Activated naive CD8-positive, alpha-beta T cell treated with anti-CD3 and anti-CD28 coated beads, Interleukin-2, amount 50 U/mL, for 16 hours (primary cell): Measurements from ENCODE around the gene VANGL2.

Source experiments
- DNase-seq: peaks from one replicate; pipeline ENCODE4 v3.0.0-alpha.2; 2020; ENCODE audit warnings: low read depth, low spot score

The VANGL2 gene

GRCh38 chr1:160400223-160400645 lies at the start of gene VANGL2:
VANGL2 (plus strand) TSS chr1:160400564; CDS start chr1:160415838, 15,274 bp downstream.
- DNase-seq, result no peak

DNA sequence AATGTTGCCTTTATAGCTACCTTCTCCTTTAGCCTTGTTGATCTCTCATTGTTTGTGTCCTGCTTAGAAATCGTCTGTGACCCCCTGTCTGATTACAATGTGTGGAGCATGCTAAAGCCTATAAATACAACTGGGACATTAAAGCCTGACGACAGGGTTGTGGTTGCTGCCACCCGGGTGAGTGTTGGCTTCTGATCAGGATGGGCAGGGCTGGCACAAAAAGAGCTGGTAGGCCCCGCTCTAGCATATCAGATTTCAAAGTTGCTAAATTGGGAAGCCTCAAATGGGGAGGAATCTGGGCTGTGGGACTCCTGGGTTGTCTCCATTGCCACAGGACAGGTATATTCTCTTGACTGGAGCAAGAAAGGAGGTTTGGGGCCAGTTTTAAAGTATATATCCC lies 48.7 kb upstream of the VANGL2 start:
- DNase-seq, result no peak

GRCh38 chr1:160352555-160352954 lies 47.8 kb upstream of the VANGL2 start:
- no peak for DNase-seq

- no peak for DNase-seq
Measured at GRCh38 chr1:160353223-160353622, 47.1 kb upstream of the VANGL2 start.

- no peak for DNase-seq
Measured at GRCh38 chr1:160354388-160354985, 45.9 kb upstream of the VANGL2 start.

DNA sequence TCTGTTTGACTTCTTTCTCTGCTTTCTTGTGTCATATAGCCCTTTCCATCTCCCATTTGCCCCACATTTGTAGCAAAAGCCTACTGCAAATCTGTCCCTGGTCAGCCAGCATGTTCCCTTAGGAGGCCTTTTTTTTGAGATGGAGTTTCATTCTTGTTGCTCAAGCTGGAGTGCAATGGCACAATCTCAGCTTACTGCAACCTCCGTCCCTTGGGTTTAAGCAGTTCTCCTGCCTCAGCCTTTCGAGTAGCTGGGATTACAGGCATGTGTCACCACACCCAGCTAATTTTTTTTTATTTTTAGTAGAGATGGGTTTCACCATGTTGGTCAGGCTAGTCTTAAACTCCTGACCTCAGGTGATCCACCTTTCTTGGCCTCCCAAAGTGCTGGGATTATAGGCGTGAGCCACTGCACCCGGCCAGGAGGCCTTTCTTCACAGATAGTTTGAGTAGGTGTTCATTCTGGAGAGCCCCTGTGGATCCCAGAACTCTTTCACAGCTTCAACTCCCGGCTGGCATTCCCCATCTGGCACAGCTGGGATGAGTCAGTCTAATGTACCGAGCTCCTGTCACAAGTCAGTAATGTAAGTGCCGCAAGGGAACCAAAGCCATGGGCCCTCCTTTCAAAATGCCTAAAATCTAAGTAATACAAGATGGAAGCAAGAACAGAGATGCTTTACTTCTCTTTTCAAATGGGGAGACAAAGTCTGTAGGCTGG lies 42.9 kb upstream of the VANGL2 start:
- no peak for DNase-seq

GRCh38 chr1:160358073-160358472 lies 42.3 kb upstream of the VANGL2 start:
- no peak for DNase-seq

DNA sequence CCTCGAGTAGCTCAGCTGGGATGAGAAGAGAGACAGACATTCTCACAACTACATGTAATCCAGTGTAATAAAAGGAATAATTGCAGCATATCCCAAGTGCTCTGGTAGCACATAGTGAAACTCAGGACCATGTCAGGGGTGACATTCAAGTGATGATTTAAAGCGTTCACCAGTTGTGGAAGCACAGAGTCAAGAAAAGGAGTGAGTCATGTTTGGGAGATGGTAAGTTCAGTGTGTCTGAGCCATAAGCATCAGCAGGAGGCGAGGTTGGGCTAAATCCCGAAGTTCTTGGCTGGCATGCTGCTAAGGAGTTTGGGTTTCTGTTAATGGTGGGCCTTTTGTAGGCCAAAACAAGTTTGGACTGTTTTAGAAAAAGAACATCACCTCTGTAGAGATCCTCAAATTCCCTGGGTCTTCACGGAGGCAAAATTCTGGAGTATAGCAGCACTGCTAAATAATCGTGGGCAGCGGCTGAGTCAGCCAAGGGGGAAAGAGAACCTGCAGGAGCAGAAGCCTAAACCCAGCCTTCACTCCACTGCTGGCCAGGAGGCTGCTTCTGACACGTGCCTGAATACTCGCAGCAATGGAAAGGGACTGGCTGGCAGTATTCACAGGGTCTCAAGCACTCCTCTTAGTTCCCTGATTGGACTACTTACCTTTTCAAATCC lies 40.7 kb upstream of the VANGL2 start:
- DNase-seq, result no peak

DNA sequence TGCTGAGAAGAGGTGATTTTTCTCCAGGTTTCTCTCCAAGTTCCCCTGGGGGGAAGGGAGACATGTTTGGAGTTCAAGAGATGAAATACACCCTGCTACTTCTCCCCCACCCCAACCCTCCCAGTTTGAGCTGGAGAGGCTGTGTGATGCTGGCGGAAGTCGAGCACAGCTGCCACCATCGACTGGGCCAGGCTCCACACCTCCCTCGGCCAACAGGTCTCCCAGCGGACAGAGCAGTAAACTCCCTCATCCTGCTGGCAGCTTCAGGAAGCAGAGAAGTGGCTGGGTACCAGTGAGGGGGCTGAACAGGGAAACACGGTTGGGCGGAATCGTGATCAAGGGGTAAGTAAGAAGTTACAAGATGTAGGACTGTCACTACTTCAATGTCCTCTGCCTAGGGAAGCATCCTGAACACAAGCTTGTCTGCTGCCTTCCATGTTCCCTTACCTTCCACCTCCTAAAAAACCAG lies 40.1 kb upstream of the VANGL2 start:
- DNase-seq, result no peak

GRCh38 chr1:160361199-160361598 lies 39.2 kb upstream of the VANGL2 start:
- DNase-seq, result no peak

DNA sequence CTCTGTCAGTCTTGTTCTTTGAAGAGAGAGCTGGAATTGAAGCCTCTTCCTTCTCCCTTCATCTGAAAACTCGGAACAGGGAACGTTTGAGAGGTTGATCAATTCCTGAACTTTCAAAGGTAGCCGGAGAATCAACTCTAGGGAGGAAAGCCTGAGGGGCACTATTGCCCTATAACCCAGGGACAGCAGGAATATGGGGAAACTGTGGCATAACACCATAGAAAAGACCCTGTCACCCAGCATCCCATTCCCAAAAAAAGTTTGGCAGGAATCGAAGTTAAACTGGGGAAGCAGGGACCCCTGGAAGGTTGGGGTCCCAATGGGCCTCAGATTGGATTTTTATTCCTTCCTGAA lies 38.6 kb upstream of the VANGL2 start:
- DNase-seq, result no peak

DNA sequence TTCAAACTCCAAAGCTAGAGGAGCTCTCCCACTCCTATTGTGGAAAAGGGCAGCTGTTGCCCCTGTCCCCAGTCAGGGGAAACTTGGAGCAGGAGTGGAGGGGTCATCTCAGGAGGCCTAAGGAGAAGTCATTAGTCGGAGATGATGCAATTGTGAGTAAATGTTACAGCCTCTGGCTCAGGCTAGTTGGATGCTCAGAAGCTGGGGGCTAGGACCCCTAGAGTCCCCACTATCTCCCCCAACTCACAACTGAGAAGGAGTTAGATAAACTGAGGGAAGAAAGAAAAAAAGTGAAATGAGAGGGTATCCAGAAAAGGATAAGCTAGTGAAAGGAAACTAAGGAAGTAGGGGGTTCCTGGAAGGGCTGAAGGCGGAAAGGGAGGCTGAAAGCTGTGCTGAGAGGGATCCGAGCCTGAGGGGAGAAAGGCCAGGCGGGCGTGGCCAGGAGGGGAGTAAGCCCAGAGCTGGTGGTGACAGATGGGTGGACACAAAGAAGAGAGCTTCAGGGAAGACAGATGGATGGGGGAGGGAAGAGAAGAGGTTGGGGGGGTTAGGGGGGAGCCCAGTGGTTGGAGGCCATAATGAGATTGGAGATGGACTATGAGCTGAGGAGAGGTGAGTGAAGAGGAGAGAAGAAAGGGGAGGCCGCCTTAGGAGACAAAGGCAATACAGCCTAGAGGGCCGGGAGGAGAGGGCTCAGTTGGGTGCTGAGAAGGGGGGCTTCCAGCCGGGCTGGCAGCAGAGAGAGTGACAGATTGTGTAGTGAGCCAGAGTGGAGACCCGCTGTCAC lies 38.0 kb upstream of the VANGL2 start:
- DNase-seq, result no peak

DNA sequence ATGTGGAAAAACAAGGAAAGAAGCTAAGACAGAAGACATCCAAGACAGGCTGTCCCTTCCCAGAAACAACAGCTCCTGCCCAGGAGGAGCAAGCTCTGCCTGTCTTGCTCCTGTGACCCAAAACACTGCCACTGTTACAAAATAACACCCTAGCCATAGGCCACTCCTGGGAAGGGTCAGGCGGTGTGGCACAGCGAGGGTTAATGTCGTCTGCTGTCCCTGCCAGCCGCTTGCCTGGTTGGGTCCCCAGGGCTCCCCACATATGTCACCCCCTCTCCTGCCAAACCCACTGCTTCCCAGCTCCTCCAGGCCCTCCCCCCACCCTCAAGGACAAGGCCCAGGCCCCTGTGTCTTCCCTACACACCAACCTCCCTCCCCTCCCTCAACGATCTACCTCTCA lies 37.4 kb upstream of the VANGL2 start:
- DNase-seq, result no peak

- no peak for DNase-seq
Measured at GRCh38 chr1:160363951-160364735, 36.2 kb upstream of the VANGL2 start.

DNA sequence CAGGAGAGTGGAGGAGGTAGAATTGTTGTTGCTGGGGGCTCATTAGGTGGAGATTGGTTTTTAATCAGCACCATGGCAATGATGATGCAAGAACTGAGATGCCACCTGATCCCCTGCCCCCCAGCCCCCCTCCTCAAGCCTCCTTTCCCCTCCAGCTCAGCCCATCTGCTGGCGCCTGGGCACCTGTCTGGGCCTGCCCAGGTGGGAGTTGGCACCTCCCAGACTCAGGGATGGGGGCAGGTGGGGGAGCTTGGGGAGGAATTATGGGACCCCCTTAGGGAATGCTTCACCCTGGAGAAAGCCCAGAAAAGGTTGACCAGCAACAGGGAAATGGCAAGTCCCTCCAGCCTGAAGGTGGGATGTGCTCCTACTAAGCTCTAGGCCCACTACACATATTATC lies 35.0 kb upstream of the VANGL2 start:
- DNase-seq, result no peak

- no peak for DNase-seq
Measured at GRCh38 chr1:160366731-160367515, 33.4 kb upstream of the VANGL2 start, which contains the start of gene NHLH1. NHLH1 (plus strand) TSS chr1:160367071; CDS start chr1:160370732, 3,661 bp downstream.

DNA sequence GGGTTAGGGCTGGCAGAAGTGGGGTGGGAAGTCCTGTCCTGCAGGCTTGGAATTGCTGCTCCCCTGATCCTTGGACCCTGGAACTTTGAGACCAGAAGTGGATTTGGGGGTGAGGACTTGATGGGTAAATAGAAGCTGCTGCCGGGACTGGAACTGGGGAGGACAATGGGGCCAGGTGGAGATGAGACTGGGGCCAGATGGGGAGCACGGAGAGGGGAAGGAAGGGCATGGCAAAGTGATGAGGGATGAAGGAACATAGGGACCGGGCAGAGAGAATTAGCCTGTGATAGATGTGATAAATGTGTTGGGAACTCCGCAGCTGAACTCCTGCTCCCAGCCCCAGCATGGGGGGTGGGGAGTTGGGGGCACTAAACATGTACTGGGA lies 32.9 kb upstream of the VANGL2 start:
- no peak for DNase-seq

GRCh38 chr1:160367934-160368923 lies 32.1 kb upstream of the VANGL2 start:
- DNase-seq, result no peak

DNA sequence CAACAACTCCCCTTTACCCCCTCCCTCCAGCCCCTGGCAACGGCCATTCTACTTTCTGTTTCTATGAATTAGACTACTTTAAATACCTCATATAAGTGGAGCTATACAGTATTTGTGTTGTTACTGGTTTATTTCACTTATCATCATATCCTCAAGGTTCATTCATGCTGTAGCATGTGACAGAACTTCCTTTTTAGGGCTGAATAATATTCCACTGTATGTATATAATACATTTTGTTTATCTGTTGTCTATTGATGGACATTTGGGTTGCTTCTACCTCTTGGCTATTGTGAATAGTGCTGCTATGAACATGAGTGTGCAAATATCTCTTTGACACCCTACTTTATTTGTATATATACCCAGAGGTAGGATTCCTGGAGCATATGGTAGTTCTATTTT lies 31.3 kb upstream of the VANGL2 start:
- DNase-seq, result no peak
